Measurements from ENCODE around the gene TLE4.

The TLE4 gene

DNA sequence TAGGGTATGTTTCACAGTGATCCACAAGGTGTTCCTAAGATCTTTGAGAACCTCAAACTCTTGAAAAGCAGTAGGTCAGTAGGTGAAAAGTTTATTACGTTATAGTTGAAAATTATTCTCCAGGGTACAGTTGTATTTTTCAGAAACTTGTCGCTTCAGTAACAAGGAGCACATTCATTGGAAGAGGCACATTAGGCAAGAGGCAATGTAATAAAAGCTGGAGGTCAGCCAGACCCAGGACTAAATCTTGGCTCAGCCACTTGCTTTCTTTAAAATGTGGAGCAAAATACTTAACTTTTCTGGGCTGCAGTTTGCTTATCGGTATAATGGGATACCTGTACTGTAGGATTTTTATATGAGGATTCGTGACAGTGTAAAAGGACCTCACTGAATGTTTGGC is 45.6 kb downstream of the TLE4 start:
- TF ChIP-seq, protein P1, sequence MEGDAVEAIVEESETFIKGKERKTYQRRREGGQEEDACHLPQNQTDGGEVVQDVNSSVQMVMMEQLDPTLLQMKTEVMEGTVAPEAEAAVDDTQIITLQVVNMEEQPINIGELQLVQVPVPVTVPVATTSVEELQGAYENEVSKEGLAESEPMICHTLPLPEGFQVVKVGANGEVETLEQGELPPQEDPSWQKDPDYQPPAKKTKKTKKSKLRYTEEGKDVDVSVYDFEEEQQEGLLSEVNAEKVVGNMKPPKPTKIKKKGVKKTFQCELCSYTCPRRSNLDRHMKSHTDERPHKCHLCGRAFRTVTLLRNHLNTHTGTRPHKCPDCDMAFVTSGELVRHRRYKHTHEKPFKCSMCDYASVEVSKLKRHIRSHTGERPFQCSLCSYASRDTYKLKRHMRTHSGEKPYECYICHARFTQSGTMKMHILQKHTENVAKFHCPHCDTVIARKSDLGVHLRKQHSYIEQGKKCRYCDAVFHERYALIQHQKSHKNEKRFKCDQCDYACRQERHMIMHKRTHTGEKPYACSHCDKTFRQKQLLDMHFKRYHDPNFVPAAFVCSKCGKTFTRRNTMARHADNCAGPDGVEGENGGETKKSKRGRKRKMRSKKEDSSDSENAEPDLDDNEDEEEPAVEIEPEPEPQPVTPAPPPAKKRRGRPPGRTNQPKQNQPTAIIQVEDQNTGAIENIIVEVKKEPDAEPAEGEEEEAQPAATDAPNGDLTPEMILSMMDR (conservative IDR thresholded peaks at IDR 0.05) = no peak
- H3K27ac ChIP-seq = no peak overlapping the region

DNA sequence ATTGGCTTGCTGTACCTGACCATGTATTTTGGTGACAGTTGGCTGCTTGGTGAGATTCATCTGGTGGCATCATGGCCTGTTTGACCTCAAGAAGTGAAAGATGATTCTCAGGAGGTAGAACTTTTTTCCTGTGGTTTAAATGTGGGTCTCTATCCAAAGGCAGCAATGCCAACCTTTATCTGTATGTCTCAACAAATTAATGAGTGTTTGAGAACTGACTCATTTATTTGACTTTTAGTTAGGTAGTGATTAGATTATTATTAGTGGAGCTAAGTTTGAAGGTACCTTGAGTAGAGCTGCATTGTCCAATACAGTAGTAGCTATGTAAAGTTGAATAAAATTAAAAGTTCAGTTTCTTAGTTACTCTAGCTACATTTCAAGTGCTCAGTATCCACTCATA is 48.2 kb downstream of the TLE4 start:
- TF ChIP-seq, protein P1 (conservative IDR thresholded peaks at IDR 0.05) = no peak
- no peak overlapping the region for H3K27ac ChIP-seq

DNA sequence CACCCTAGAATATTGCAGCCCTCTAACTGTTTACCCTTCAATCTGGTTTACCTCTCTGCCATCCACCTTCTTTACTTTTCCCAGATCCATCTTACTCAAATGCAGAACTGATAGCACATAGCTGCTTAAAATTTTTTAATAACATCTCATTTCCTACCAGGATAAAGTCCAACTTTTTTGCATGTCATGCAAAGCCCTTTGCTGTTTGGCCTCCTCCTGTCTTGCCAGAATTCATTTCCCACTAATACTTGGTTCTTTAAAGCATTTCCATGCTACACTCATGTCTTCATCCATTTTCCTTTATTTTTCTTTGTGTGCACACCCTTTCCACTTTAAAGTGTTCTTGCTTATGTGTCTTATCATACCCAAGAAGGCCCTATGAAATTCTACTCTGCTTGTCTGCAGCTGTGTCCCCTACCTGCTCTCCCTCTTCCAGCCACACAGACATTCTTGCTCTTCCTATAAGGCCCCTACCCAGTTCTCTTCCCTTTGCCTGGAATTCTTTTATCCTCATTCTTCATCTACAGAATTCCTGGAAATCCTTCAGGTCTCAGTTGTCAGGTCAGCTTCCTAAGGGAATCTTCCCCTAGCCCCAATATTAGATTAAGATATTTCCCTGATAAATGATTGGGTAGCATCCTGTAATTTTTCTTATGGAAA is 50.3 kb downstream of the TLE4 start:
- no peak overlapping the region for H3K27ac ChIP-seq
- TF ChIP-seq, protein P1 (conservative IDR thresholded peaks at IDR 0.05) = no peak

DNA sequence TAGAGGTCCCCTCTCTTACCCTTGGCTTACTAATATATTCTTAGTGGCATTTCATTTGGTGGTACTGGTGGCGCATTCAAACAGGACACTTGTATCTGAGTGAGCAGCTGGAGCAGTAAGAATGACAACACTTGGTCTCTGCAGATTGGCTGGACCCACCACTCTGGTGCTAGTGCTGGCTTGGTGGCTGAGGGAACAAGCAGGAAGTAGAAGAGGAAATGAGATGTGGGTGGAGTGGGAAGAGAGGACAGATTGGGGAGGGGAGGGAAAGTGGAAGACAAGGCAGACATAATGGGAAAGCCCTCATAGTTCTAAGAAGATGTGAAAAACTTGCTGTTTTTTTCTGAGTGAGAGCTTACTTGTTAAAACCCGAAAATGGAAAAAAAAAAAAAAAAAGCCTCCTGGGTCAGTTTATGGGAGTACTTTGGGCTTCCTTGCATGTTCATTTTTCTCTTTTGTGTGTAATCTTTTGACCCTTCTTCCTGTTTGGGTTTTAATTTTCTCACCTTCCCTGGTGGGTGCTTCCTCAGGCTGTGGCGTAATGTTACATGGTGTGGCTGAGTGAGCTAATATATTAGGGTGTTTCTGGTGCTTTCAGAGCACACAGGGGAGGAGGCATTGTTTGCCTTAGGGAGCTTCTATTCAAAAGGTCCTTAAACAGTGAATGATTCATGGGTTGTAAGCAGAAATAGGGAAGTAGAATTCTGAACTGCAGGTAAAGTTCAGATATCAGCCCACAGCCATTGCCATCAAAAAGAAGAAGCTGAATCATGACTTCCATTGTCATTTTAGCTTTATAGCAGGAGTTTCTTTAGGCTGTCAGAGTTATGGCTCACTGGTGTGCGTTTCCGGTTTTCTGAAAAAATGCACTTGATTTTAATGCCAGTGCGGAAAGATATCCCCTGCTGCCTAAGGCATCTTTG is 52.3 kb downstream of the TLE4 start:
- TF ChIP-seq, protein P1 (conservative IDR thresholded peaks at IDR 0.05) = no peak
- no peak overlapping the region for H3K27ac ChIP-seq

DNA sequence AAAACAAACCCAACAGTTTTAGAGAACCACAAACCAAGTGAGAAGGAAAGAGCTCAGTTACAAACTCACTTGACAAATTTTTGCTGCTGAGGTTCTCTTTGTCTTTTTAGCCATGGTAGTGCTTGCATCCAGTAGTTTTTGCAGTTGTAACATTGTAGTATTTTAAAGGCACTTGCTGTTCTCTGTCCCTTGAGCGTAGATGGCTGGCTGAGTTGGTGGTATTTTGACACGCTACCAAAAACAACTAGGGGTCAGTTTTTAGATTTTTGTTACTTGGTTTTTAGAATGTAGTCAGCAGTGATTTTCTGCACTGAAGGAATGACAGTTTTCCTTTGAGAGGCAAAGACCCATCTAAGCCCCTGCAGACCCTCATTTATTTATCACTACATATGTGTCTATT is 58.0 kb downstream of the TLE4 start:
- TF ChIP-seq, protein P1 (conservative IDR thresholded peaks at IDR 0.05) = no peak
- no peak overlapping the region for H3K27ac ChIP-seq

DNA sequence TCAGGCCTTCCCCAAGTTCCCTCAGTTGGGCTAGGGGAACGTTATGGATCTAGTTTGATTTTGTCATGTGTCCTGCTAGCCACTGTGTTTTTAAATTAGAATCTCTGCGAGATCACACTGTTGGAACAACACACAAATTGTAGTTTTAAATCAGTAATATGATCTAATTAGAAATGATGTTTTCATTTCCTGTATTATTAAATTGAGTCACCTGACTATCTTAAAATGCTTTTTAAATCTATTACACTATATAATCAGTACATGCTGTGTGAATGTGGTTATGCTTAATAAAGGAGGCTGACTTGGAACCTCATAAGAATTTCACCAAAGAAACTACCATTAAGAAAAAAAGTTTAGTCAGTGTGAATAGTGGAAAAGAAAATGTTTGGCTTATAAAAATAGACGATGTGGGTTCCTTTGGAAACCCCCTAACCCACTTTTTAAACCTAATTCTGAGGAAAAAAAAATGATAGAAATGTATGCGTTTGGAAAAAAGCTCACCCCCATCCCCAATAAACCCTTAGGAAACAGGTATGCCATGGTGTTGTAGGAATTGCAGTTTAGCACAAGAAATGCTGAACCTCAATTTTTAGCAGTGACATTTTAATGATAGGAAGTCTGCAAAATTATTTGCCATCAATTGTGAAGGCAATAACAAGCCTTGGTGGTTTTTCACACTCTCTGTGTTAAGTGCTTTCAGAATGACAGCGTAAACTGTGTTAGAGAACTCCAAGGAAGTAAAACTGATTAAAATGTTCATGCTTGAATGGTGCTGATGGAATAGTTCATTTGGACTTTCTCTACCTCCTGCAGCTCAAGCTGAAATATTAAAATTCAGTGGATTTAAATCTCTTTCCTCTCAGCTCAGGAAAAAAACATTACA is 59.0 kb downstream of the TLE4 start:
- TF ChIP-seq, protein P1 (conservative IDR thresholded peaks at IDR 0.05) = no peak
- H3K27ac ChIP-seq = no peak overlapping the region

DNA sequence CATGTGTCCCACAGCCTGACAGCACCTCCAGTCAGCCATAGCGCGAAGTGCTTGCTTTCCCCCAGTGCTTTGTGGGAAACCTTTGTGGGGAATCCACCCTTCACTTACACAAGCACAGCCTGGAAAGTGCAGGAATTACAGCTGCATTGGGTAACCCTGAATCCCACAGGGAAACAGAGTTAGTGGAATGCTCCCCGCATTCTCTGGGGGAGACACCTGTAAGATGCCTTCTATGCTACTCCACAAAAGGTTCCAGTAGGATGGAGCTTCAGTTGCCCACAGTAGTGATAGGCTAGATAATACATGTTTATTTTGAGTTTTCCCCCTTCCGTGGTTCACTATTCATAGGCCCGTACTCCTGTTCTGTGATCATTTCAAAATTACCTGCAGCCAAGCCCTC is 60.3 kb downstream of the TLE4 start:
- TF ChIP-seq, protein P1 (conservative IDR thresholded peaks at IDR 0.05) = no peak
- no peak overlapping the region for H3K27ac ChIP-seq
